ENCODE results near the gene GOLGA2. TPM values are rescaled to one million over a fixed set of nuclear protein-coding genes. Genes with fewer than 3 reads are reported as not detected.

GOLGA2 gene
- total RNA-seq, 1 experiment from 2014 or later: 60.5 TPM

DNA sequence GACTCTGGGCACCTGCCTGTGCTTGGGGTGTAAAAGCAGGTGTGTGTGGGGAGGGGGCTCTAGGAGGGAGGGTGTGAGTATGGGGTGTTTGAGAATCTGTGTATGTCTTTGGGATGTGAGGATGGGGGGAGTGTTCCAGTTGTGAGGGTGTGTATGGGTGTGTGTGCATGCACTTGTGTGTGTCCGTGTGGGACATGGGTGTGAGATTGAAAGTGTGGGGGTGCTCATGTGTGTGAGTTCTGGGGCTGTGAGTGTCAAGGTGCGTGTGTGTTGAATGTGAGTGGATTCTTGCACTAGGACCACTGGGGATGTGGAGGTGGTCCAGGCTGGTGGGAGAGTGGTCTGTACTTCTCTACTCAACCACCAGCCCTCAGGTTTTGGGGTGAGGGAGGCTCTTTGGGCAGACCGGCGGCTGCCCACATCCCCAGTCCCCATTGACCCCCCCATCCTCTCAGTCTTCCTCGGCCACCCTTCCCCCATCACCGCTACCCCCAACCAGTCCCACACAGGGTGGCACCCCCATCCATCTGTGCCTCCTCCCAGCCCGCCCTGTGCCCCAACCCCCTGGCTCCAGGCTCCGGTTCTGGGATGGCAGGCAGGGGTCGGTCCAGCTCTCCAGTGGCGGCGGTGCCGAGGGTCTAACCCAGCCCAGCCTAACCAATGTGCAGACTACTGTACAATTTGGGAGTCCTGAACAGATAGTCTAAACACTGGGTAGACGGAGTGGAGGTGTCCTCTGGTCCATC is 31.5 kb downstream of the GOLGA2 start:
- H3K9me3 ChIP-seq (ENCODE audit: low read length): no peaks in the 10 kb centered on the region
- H3K9ac ChIP-seq (ENCODE audit: low read length): no peak overlapping the region
- intact Hi-C loops (cut with micrococcal nuclease): no loop called here
- no TSS peak for BruUV-seq (replicated peaks)
- TF ChIP-seq EZH2 (IDR thresholded peaks at IDR 0.05; ENCODE audit: low read length, unreplicated experiment) (no peak), EZH2phosphoT487 (IDR thresholded peaks at IDR 0.05; ENCODE audit: borderline replicate concordance, low read length) (no peak)
- TF ChIP-seq, protein P1, sequence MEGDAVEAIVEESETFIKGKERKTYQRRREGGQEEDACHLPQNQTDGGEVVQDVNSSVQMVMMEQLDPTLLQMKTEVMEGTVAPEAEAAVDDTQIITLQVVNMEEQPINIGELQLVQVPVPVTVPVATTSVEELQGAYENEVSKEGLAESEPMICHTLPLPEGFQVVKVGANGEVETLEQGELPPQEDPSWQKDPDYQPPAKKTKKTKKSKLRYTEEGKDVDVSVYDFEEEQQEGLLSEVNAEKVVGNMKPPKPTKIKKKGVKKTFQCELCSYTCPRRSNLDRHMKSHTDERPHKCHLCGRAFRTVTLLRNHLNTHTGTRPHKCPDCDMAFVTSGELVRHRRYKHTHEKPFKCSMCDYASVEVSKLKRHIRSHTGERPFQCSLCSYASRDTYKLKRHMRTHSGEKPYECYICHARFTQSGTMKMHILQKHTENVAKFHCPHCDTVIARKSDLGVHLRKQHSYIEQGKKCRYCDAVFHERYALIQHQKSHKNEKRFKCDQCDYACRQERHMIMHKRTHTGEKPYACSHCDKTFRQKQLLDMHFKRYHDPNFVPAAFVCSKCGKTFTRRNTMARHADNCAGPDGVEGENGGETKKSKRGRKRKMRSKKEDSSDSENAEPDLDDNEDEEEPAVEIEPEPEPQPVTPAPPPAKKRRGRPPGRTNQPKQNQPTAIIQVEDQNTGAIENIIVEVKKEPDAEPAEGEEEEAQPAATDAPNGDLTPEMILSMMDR (conservative IDR thresholded peaks at IDR 0.05; ENCODE audit: low read depth, low read length): no peak
- H3K79me2 ChIP-seq (ENCODE audit: low read length): no peaks in the 10 kb centered on the region
- ChIA-PET CTCF (no interaction called here), POLR2A (ENCODE audit: unreplicated experiment) (no interaction called here)
- H3K4me3 ChIP-seq (ENCODE audit: low read length): no peak overlapping the region
- no peak for ATAC-seq
- H3K4me1 ChIP-seq (ENCODE audit: insufficient read depth, low read length): no peaks in the 10 kb centered on the region
- no peak overlapping the region for H2AFZ ChIP-seq (ENCODE audit: low read length)
- H3K4me2 ChIP-seq (ENCODE audit: low read length): no peak overlapping the region
- no peaks in the 10 kb centered on the region for H3F3A ChIP-seq (ENCODE audit: low read length, unreplicated experiment)
- H3K27me3 ChIP-seq (ENCODE audit: low read length): no peaks in the 10 kb centered on the region
- DNase-seq: no peak
- no peaks in the 10 kb centered on the region for H4K20me1 ChIP-seq (ENCODE audit: low read length)
- H3K27ac ChIP-seq (ENCODE audit: low read length): no peak overlapping the region
- no peaks in the 10 kb centered on the region for H3K9me2 ChIP-seq (replicated peaks; ENCODE audit: low read length)
- H3K36me3 ChIP-seq (ENCODE audit: low read depth, low read length): no peaks in the 10 kb centered on the region

DNA sequence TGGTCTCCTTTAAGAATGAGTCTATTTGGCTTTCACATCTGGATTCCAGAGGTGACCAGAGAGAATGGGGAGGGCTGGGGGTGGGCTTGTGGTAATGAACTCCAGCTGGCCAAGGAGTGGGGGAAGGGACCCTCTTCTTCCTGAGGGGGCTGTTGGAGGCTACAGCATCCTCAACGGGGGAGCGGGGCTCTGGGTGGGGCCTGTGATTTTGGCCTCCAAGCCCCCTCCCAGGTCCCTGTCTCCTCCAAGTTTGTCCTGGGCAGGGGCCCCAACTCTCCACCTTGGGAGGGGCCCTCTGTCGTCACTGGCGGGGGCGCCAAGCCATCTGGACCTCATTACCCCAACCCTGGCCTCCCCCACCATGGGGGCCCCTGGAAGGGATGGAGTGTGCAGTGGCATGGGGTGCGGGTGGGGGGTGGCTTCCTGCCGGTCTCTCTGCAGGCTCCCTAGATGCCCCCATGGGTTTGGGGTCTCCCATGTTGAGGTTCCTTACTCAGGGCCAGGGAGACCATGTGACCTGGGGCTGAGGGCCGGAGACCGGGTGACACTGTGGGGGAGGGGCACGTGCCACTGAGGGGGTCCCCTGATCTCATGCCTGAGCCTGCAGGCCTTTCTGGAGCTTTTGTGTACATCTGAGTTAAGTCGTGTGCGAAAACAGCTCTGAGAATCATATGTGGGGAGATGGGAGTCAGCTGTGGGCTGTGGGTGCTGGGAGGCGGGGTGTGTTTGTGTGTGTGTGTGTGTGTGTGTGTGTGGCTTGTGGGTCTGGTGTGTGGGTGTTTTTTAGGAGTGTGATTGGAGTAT is 32.4 kb downstream of the GOLGA2 start:
- H3K36me3 ChIP-seq (ENCODE audit: low read depth, low read length): no peaks in the 10 kb centered on the region
- no TSS peak for BruUV-seq (replicated peaks)
- no peaks in the 10 kb centered on the region for H3K79me2 ChIP-seq (ENCODE audit: low read length)
- ATAC-seq (no peak), DNase-seq (no peak)
- no peak overlapping the region for H3K4me3 ChIP-seq (ENCODE audit: low read length)
- no peaks in the 10 kb centered on the region for H3K9me3 ChIP-seq (ENCODE audit: low read length)
- TF ChIP-seq EZH2phosphoT487 (IDR thresholded peaks at IDR 0.05; ENCODE audit: borderline replicate concordance, low read length) (no peak), EZH2 (IDR thresholded peaks at IDR 0.05; ENCODE audit: low read length, unreplicated experiment) (no peak)
- TF ChIP-seq, protein P1 (conservative IDR thresholded peaks at IDR 0.05; ENCODE audit: low read depth, low read length): no peak
- no peaks in the 10 kb centered on the region for H3F3A ChIP-seq (ENCODE audit: low read length, unreplicated experiment)
- H3K9me2 ChIP-seq (replicated peaks; ENCODE audit: low read length): no peaks in the 10 kb centered on the region
- H3K4me1 ChIP-seq (ENCODE audit: insufficient read depth, low read length): no peaks in the 10 kb centered on the region
- no peak overlapping the region for H2AFZ ChIP-seq (ENCODE audit: low read length)
- intact Hi-C loops (cut with micrococcal nuclease): no loop called here
- POLR2A ChIA-PET (ENCODE audit: unreplicated experiment): interaction anchor here (0.7 kb wide), 1 partner anchor 58 kb away, joined by 11 read pairs; no protein-coding TSS in a partner anchor
- no peak overlapping the region for H3K9ac ChIP-seq (ENCODE audit: low read length)
- H3K27ac ChIP-seq (ENCODE audit: low read length): no peak overlapping the region
- no peak overlapping the region for H3K4me2 ChIP-seq (ENCODE audit: low read length)
- no peaks in the 10 kb centered on the region for H3K27me3 ChIP-seq (ENCODE audit: low read length)
- CTCF ChIA-PET: no interaction called here
- H4K20me1 ChIP-seq (ENCODE audit: low read length): no peaks in the 10 kb centered on the region

DNA sequence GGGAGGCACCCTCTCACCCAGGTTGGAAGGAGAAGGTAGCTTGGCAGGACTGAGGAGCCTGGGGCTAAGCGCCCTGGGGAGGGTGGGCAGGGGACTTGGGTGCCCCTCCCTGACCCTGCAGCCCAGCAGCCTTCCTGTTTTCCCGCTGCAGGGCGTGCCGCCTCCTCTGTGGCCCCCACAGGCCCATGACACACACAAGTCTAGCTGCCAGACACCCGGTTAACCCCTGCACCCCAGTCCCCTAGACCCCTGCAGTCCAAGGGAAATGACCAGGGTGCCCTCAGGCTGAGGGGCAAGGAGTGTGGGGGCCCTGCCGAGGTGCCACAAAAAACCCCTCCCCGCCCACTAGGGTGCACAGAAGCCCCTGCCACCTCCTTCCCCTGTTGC is 33.0 kb downstream of the GOLGA2 start:
- Histone ChIP-seq H3K9me3 (ENCODE audit: low read length) (no peaks in the 10 kb centered on the region), H3F3A (ENCODE audit: low read length, unreplicated experiment) (no peaks in the 10 kb centered on the region), H3K4me3 (ENCODE audit: low read length) (no peak overlapping the region), H4K20me1 (ENCODE audit: low read length) (no peaks in the 10 kb centered on the region), H3K27ac (ENCODE audit: low read length) (no peak overlapping the region), H3K4me2 (ENCODE audit: low read length) (no peak overlapping the region), H3K79me2 (ENCODE audit: low read length) (no peaks in the 10 kb centered on the region), H3K9ac (ENCODE audit: low read length) (no peak overlapping the region), H3K9me2 (replicated peaks; ENCODE audit: low read length) (no peaks in the 10 kb centered on the region), H3K4me1 (ENCODE audit: insufficient read depth, low read length) (no peaks in the 10 kb centered on the region), H3K27me3 (ENCODE audit: low read length) (no peaks in the 10 kb centered on the region), H3K36me3 (ENCODE audit: low read depth, low read length) (no peaks in the 10 kb centered on the region), H2AFZ (ENCODE audit: low read length) (no peak overlapping the region)
- ChIA-PET POLR2A (ENCODE audit: unreplicated experiment) (no interaction called here), CTCF (no interaction called here)
- ATAC-seq: no peak
- no peak for DNase-seq
- intact Hi-C loops (cut with micrococcal nuclease): no loop called here
- TF ChIP-seq EZH2 (IDR thresholded peaks at IDR 0.05; ENCODE audit: low read length, unreplicated experiment) (no peak), EZH2phosphoT487 (IDR thresholded peaks at IDR 0.05; ENCODE audit: borderline replicate concordance, low read length) (no peak)
- TF ChIP-seq, protein P1 (conservative IDR thresholded peaks at IDR 0.05; ENCODE audit: low read depth, low read length): no peak
- BruUV-seq (replicated peaks): no TSS peak

All from PC-3 (cell line).